ENCODE results near the gene CASP6.

CASP6 gene

DNA sequence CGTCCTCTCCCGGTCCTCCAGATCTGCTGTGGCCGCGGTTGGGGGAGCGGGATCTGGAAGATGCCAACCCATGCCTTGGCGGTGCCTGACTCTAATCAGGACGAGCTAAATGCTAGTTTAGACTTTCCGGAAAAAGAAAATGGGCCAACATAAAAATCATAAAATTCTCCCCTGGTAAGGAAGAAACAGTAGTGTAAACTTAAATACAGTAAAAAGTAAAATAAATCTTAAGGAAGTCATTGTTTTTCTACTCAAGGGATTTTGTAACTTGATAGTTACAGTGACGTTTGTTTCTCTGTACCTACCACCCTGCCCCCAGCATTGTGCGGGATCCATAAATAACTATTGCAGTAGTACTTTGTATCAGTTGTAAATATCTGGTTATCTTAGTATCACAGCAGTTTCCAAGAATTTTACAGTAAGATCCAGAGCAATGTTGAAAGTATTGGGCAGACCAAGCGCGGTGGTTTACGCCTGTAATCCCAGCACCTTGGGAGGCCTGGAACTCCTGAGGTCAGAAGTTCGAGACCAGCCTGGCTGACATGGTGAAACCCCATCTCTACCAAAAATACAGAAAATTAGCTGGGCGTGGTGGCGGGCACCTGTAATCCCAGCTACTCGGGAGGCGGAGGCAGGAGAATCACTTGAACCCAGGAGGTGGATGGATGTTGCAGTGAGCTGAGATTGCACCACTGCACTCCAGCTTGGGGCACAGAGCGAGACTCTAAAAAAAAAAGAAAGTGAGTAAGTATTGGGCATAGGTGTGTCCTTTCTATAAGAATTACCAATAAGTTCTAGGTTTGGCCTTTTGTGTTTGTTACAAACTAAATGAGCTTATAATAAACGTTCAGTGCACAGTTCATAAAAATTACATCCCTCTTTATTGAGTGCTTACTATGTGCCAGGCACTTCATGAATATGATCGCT lies 27.6 kb upstream of the CASP6 start:
- no peak for DNase-seq (ENCODE audit: low spot score)
- ChIA-PET CTCF (interaction anchor here (0.6 kb wide), 1 partner anchor 247 kb away, joined by 5 read pairs; no protein-coding TSS in a partner anchor), POLR2A (ENCODE audit: low non-redundant PET) (no interaction called here)
- TF ChIP-seq, protein P1, sequence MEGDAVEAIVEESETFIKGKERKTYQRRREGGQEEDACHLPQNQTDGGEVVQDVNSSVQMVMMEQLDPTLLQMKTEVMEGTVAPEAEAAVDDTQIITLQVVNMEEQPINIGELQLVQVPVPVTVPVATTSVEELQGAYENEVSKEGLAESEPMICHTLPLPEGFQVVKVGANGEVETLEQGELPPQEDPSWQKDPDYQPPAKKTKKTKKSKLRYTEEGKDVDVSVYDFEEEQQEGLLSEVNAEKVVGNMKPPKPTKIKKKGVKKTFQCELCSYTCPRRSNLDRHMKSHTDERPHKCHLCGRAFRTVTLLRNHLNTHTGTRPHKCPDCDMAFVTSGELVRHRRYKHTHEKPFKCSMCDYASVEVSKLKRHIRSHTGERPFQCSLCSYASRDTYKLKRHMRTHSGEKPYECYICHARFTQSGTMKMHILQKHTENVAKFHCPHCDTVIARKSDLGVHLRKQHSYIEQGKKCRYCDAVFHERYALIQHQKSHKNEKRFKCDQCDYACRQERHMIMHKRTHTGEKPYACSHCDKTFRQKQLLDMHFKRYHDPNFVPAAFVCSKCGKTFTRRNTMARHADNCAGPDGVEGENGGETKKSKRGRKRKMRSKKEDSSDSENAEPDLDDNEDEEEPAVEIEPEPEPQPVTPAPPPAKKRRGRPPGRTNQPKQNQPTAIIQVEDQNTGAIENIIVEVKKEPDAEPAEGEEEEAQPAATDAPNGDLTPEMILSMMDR (conservative IDR thresholded peaks at IDR 0.05; ENCODE audit: low read depth), result no peak
- H3K27ac ChIP-seq, result peak overlapping the region; percentile 76

GRCh38 chr4:109729718-109730618 lies 26.7 kb upstream of the CASP6 start, which contains the start of gene PLA2G12A:
Gene PLA2G12A, minus strand, starts transcription at chr4:109730070. Its CDS starts 261 bp downstream, at chr4:109729809.
- peak within 1 kb of the TSS; percentile 76 for H3K27ac ChIP-seq
- TF ChIP-seq, protein P1 (conservative IDR thresholded peaks at IDR 0.05; ENCODE audit: low read depth), result no peak
- ChIA-PET CTCF (no interaction called here), POLR2A (ENCODE audit: low non-redundant PET) (interaction anchor here (1.0 kb wide), 1 partner anchor 27 kb away, joined by 3 read pairs; the partner anchor contains the start of gene CASP6)
- DNase-seq (ENCODE audit: low spot score), result peak; percentile 91

GRCh38 chr4:109729117-109729717 lies 26.0 kb upstream of the CASP6 start:
- DNase-seq (ENCODE audit: low spot score), result no peak
- POLR2A ChIA-PET (ENCODE audit: low non-redundant PET), result interaction anchor here (1.0 kb wide), 1 partner anchor 26 kb away, joined by 3 read pairs; the partner anchor contains the start of gene CASP6
- TF ChIP-seq, protein P1 (conservative IDR thresholded peaks at IDR 0.05; ENCODE audit: low read depth), result no peak
- CTCF ChIA-PET, result no interaction called here
- H3K27ac ChIP-seq, result peak overlapping the region; percentile 76

- POLR2A ChIA-PET (ENCODE audit: low non-redundant PET), result no interaction called here
- CTCF ChIA-PET, result no interaction called here
- TF ChIP-seq, protein P1 (conservative IDR thresholded peaks at IDR 0.05; ENCODE audit: low read depth), result no peak
- H3K27ac ChIP-seq, result no peak overlapping the region
- no peak for DNase-seq (ENCODE audit: low spot score)
Measured at GRCh38 chr4:109728385-109728784, 25.1 kb upstream of the CASP6 start.

DNA sequence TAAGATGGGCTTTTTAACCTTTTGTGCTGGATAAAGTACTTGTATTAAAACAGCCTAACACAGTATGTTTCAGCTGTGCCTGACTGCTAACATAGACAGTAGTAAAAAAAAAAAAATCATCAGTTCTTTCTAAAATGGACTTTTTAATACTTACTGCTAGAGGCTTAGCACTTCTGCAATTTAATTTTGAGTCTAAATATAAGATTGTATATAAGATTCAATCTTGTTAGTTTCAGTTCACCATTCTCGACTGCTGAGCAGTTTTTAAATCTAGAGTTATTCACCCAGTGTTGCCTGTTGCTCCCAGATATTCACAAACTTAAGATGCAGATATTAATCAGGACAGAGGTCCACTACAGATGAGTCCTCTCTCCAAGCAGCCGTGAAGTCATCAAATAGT lies 19.9 kb upstream of the CASP6 start:
- no peak overlapping the region for H3K27ac ChIP-seq
- CTCF ChIA-PET, result no interaction called here
- no peak for DNase-seq (ENCODE audit: low spot score)
- POLR2A ChIA-PET (ENCODE audit: low non-redundant PET), result no interaction called here
- TF ChIP-seq, protein P1 (conservative IDR thresholded peaks at IDR 0.05; ENCODE audit: low read depth), result no peak

GRCh38 chr4:109722357-109722756 lies 19.1 kb upstream of the CASP6 start:
- TF ChIP-seq, protein P1 (conservative IDR thresholded peaks at IDR 0.05; ENCODE audit: low read depth), result no peak
- CTCF ChIA-PET, result no interaction called here
- no peak overlapping the region for H3K27ac ChIP-seq
- DNase-seq (ENCODE audit: low spot score), result no peak
- POLR2A ChIA-PET (ENCODE audit: low non-redundant PET), result no interaction called here
